CD14-positive monocyte (primary cell): Measurements from ENCODE around the gene WHRN. TPM values are rescaled to one million over a fixed set of nuclear protein-coding genes. Genes with fewer than 3 reads are reported as not detected.

ENCODE experiments used
- DNase-seq, 3 donors: peaks; one replicate each; pipeline ENCODE4 v3.0.0-alpha.2; 2011 to 2022
- H2AFZ ChIP-seq: 2 replicates; pipeline ENCODE4 v1.6.0; 2012; ENCODE audit warnings: mild to moderate bottlenecking, low read depth, low read length, inconsistent platforms; ENCODE audit not compliant: insufficient read depth, poor library complexity, severe bottlenecking
- H3K27ac ChIP-seq, 2 donors: 1 replicate in 1 of 2; 2 replicates in 1 of 2; pipeline ENCODE4 v1.5.1; 2012 to 2013; ENCODE audit warnings: low read length in 2 of 2, control low read depth in 1 of 2, inconsistent platforms in 1 of 2, low read depth in 1 of 2, mild to moderate bottlenecking in 1 of 2
- H3K27me3 ChIP-seq, 2 donors: one replicate each; pipeline versions ENCODE4 v1.6.0 to v1.6.1; 2011 to 2013; ENCODE audit warnings: low read length in 2 of 2; ENCODE audit not compliant: control insufficient read depth in 2 of 2, insufficient read depth in 2 of 2
- H3K36me3 ChIP-seq, 2 donors: replicated peaks in 1 of 2; 1 replicate in 1 of 2; 2 replicates in 1 of 2; pipeline versions ENCODE4 v1.5.1 to v1.6.1; 2012 to 2013; ENCODE audit warnings: low read length in 2 of 2, control low read depth in 1 of 2, inconsistent platforms in 1 of 2, mild to moderate bottlenecking in 1 of 2; ENCODE audit not compliant: insufficient read depth in 2 of 2, control insufficient read depth in 1 of 2
- H3K4me1 ChIP-seq, 2 donors: 1 replicate in 1 of 2; 2 replicates in 1 of 2; pipeline versions ENCODE4 v1.5.1 to v1.6.1; 2012 to 2013; ENCODE audit warnings: low read length in 2 of 2, control low read depth in 1 of 2, inconsistent platforms in 1 of 2, mild to moderate bottlenecking in 1 of 2, moderate library complexity in 1 of 2; ENCODE audit not compliant: insufficient read depth in 2 of 2, control insufficient read depth in 1 of 2
- H3K4me2 ChIP-seq: replicated peaks from 2 replicates; pipeline ENCODE3; 2012; ENCODE audit warnings: low read length, moderate library complexity, mild to moderate bottlenecking; ENCODE audit not compliant: poor library complexity, severe bottlenecking; ENCODE audit errors: extremely low read depth
- H3K4me3 ChIP-seq, 3 experiments: fragments of 200-600 bp in 1 of 3; sonication (generic) in 1 of 3; replicated peaks in 1 of 3; 1 replicate in 2 of 3; 2 replicates in 1 of 3; pipeline ENCODE4 v1.5.1; 2011 to 2013; ENCODE audit warnings: low read length in 3 of 3, mild to moderate bottlenecking in 3 of 3, control low read depth in 2 of 3, low read depth in 2 of 3, inconsistent platforms in 1 of 3, moderate library complexity in 1 of 3
- H3K79me2 ChIP-seq: 2 replicates; pipeline ENCODE4 v1.6.0; 2012; ENCODE audit warnings: mild to moderate bottlenecking, control low read depth, inconsistent platforms, low read length, moderate library complexity; ENCODE audit not compliant: insufficient read depth
- H3K9ac ChIP-seq: 2 replicates; pipeline ENCODE4 v1.6.0; 2017; ENCODE audit warnings: low read length, mild to moderate bottlenecking; ENCODE audit not compliant: insufficient read depth, poor library complexity, severe bottlenecking
- H3K9me3 ChIP-seq, 2 donors: replicated peaks in 1 of 2; 1 replicate in 1 of 2; 2 replicates in 1 of 2; pipeline versions ENCODE4 v1.5.1 to v1.6.1; 2012 to 2013; ENCODE audit warnings: low read length in 2 of 2, control low read depth in 1 of 2; ENCODE audit not compliant: control insufficient read depth in 1 of 2, insufficient read depth in 1 of 2
- H4K20me1 ChIP-seq: 2 replicates; pipeline ENCODE4 v1.6.0; 2012; ENCODE audit warnings: mild to moderate bottlenecking, low read length, control low read depth, moderate library complexity; ENCODE audit not compliant: insufficient read depth
- H3K27ac Mint-ChIP-seq, 7 donors: one replicate each; pipeline ENCODE4 v1.8.0; 2020; ENCODE audit warnings: mild to moderate bottlenecking in 7 of 7, mixed read lengths in 7 of 7, moderate library complexity in 6 of 7, inconsistent platforms in 2 of 7
- H3K27me3 Mint-ChIP-seq, 3 donors: one replicate each; pipeline ENCODE4 v1.8.0; 2021 to 2022; ENCODE audit warnings: low read depth in 3 of 3, mild to moderate bottlenecking in 3 of 3, mixed read lengths in 3 of 3, moderate library complexity in 3 of 3, inconsistent platforms in 1 of 3
- H3K36me3 Mint-ChIP-seq, 2 donors: one replicate each; pipeline ENCODE4 v1.8.0; 2020; ENCODE audit warnings: mixed read lengths in 2 of 2, inconsistent platforms in 1 of 2, mild to moderate bottlenecking in 1 of 2
- H3K4me1 Mint-ChIP-seq: one replicate; pipeline ENCODE4 v1.8.0; 2020; ENCODE audit warnings: mild to moderate bottlenecking, mixed read lengths
- H3K4me3 Mint-ChIP-seq, 2 donors: one replicate each; pipeline ENCODE4 v1.8.0; 2020; ENCODE audit warnings: mild to moderate bottlenecking in 2 of 2, mixed read lengths in 2 of 2, moderate library complexity in 1 of 2
- H3K9me3 Mint-ChIP-seq, 7 donors: one replicate each; pipeline ENCODE4 v1.8.0; 2020 to 2022; ENCODE audit warnings: mixed read lengths in 7 of 7, mild to moderate bottlenecking in 6 of 7, moderate library complexity in 6 of 7, inconsistent platforms in 2 of 7
- CTCF ChIP-seq: fragments of 200-600 bp; IDR thresholded peaks from one replicate; pipeline ENCODE4 v1.8.0; 2022; ENCODE audit warnings: antibody characterized with exemption, mild to moderate bottlenecking
- WGBS: methylation state at CpG from one replicate; pipeline ENCODE4 v1.1.5; 2013; ENCODE audit warnings: missing lambda C conversion rate; ENCODE audit not compliant: insufficient coverage; 5-methylcytosine and 5-hydroxymethylcytosine counted together
- intact Hi-C, 2 donors: fragments of 100-400 bp; cut with micrococcal nuclease; formaldehyde crosslinking; loops; one replicate each; pipeline versions ENCODE4 v1.15.0 to v1.15.1; 2023
- polyA plus RNA-seq, 3 donors: library from polyadenylated mRNA; depleted of rRNA in 1 of 3; unstranded in 2 of 3; stranded (reverse) in 1 of 3; fragments of 300-500 nt in 2 of 3; fragments of >200 nt in 1 of 3; fragmentation: Illumina TruSeq in 2 of 3; gene quantifications; 1 replicate in 2 of 3; 2 replicates in 1 of 3; pipeline ENCODE4 v1.2.3, GENCODE V29; 2012 to 2021

WHRN gene
- polyA plus RNA-seq, 3 donors = 0.13 to 0.59 (median 0.30) TPM

GRCh38 chr9:114507726-114508125 lies 2.5 kb upstream of the WHRN start:
- Histone ChIP-seq H3K27ac (no peak overlapping the region), H3K4me3 (no peak overlapping the region), H3K9ac (no peak overlapping the region), H3K4me2 (no peak overlapping the region), H3K4me1 (peaks cover 16 to 20% of the 10 kb centered on the region in 2 donors), H3K27me3 (peaks cover 38 to 63% of the 10 kb centered on the region in 2 donors), H3K36me3 (no peaks in the 10 kb centered on the region), H3K79me2 (no peaks in the 10 kb centered on the region), H3K9me3 (peaks cover 0 to 7% of the 10 kb centered on the region in 2 donors), H2AFZ (no peak overlapping the region), H4K20me1 (no peaks in the 10 kb centered on the region)
- DNase-seq = no peak
- H3K4me3 Mint-ChIP-seq = peak overlapping the region in 1 of 2 donors; percentile 52
- no peak overlapping the region for H3K27ac Mint-ChIP-seq
- peaks cover 0 to 20% (median 5%) of the 10 kb centered on the region in 7 donors for H3K9me3 Mint-ChIP-seq
- peaks cover 10% of the 10 kb centered on the region for H3K4me1 Mint-ChIP-seq
- H3K27me3 Mint-ChIP-seq = peaks cover 55 to 63% (median 61%) of the 10 kb centered on the region in 3 donors
- no CpG with 5 or more reads among the region's 3 CpGs for WGBS
- intact Hi-C loops = loop anchor here in 1 of 2 donors (5.0 kb wide), 1 partner anchor 80 kb away; the partner anchor contains the start of gene ATP6V1G1
- peak; percentile 32 for TF ChIP-seq CTCF
- H3K36me3 Mint-ChIP-seq = peaks cover 3 to 4% of the 10 kb centered on the region in 2 donors

GRCh38 chr9:114506082-114506390 lies 763 bp upstream of the WHRN start:
- no peaks in the 10 kb centered on the region for H3K79me2 ChIP-seq
- H3K4me3 Mint-ChIP-seq = peak overlapping the region; percentile 70 to 91
- H3K4me3 ChIP-seq = peak overlapping the region in 2 of 3 experiments; percentile 44 to 73
- peak overlapping the region; percentile 54 for H3K9ac ChIP-seq
- peak overlapping the region in 6 of 7 donors; percentile 72 to 88 (median 82) for H3K27ac Mint-ChIP-seq
- peaks cover 3 to 4% of the 10 kb centered on the region in 2 donors for H3K36me3 Mint-ChIP-seq
- H3K4me2 ChIP-seq = peak overlapping the region; percentile 73
- H3K27me3 ChIP-seq = peaks cover 38 to 72% of the 10 kb centered on the region in 2 donors
- H4K20me1 ChIP-seq = no peaks in the 10 kb centered on the region
- intact Hi-C loops = loop anchor here in 1 of 2 donors (5.0 kb wide), 1 partner anchor 81 kb away; the partner anchor contains the start of gene ATP6V1G1
- peaks cover 10% of the 10 kb centered on the region for H3K4me1 Mint-ChIP-seq
- H3K9me3 ChIP-seq = peaks cover 0 to 7% of the 10 kb centered on the region in 2 donors
- TF ChIP-seq CTCF = no peak
- peaks cover 16 to 20% of the 10 kb centered on the region in 2 donors for H3K4me1 ChIP-seq
- peaks cover 59 to 74% (median 69%) of the 10 kb centered on the region in 3 donors for H3K27me3 Mint-ChIP-seq
- H3K9me3 Mint-ChIP-seq = peaks cover 0 to 17% (median 5%) of the 10 kb centered on the region in 7 donors
- H2AFZ ChIP-seq = peak overlapping the region; percentile 76
- WGBS = no CpG with 5 or more reads among the region's 7 CpGs
- no peak overlapping the region for H3K27ac ChIP-seq
- no peaks in the 10 kb centered on the region for H3K36me3 ChIP-seq
- no peak for DNase-seq
